ENCODE data around the gene ZC3H4. TPM values are rescaled to one million over a fixed set of nuclear protein-coding genes. Genes with fewer than 3 reads are reported as not detected.
A peak's percentile ranks its signal among the peaks of the same experiment; 100 is the strongest.

ZC3H4 gene
- total and polyA plus RNA-seq, 9 of the 15 experiments (the other 6 are each of a cell fraction or from before 2014, with no cell fraction given), result 2.2 to 75.6 (median 18.3) TPM

GRCh38 chr19:47111006-47111621 is 2.5 kb downstream of the ZC3H4 start (continued):
- TF ChIP-seq EWSR1 (IDR thresholded peaks at IDR 0.05; ENCODE audit: borderline replicate concordance, low read depth, partially characterized antibody) (no peak), MGA (IDR thresholded peaks at IDR 0.05) (no peak), TEAD2 (tag; IDR thresholded peaks at IDR 0.05) (no peak), TEAD1 (CRISPR knock-in tag; IDR thresholded peaks at IDR 0.05) (0 out of 4 replicates have a peak, but pooled peaks of 1 of the 2 experiments have one; percentile 23), ZNF407 (IDR thresholded peaks at IDR 0.05; ENCODE audit: low read depth) (no peak), EZH2 (IDR thresholded peaks at IDR 0.05; ENCODE audit: borderline replicate concordance, low read depth, low read length) (no peak), CEBPB (tag; IDR thresholded peaks at IDR 0.05) (no peak)
